NCI-H2171 treated with DMSO at 0.1 percent for 48 hours (cell line): Measurements from ENCODE around the gene RAB3GAP1.
A peak's percentile ranks its signal among the peaks of the same experiment; 100 is the strongest.
"Not testable (repeated sequence)": the region's sequence is repeated elsewhere in the genome, so short reads cannot be mapped to it uniquely, and the experiment has no call there.

Source experiments
- DNase-seq: peaks from one replicate; lab custom pipeline; 2025; lab: John Stamatoyannopoulos, UW

Gene RAB3GAP1

GRCh38 chr2:135052042-135052876 is at the start of gene RAB3GAP1:
TSS of gene RAB3GAP1 (plus strand) at chr2:135052292. CDS start at chr2:135052308, 16 bp downstream.
- DNase-seq: peak; percentile 87

GRCh38 chr2:135002836-135003235 is 49.3 kb upstream of the RAB3GAP1 start:
- DNase-seq: no peak

- DNase-seq: peak; percentile 68
Measured at GRCh38 chr2:135004005-135004746, 47.9 kb upstream of the RAB3GAP1 start.

GRCh38 chr2:135005753-135006152 is 46.3 kb upstream of the RAB3GAP1 start:
- no peak for DNase-seq

GRCh38 chr2:135009339-135009738 is 42.8 kb upstream of the RAB3GAP1 start:
- DNase-seq: no peak

- no peak for DNase-seq
Measured at GRCh38 chr2:135010200-135010942, 41.7 kb upstream of the RAB3GAP1 start.

- DNase-seq: no peak
Measured at GRCh38 chr2:135011633-135012032, 40.5 kb upstream of the RAB3GAP1 start.

GRCh38 chr2:135021618-135022017 is 30.5 kb upstream of the RAB3GAP1 start:
- DNase-seq: no peak

GRCh38 chr2:135022952-135023880 is 28.9 kb upstream of the RAB3GAP1 start:
- DNase-seq: no peak

- DNase-seq: no peak
Measured at GRCh38 chr2:135023886-135024485, 28.1 kb upstream of the RAB3GAP1 start.

- DNase-seq: no peak
Measured at GRCh38 chr2:135029481-135030134, 22.5 kb upstream of the RAB3GAP1 start.

GRCh38 chr2:135030826-135031225 is 21.3 kb upstream of the RAB3GAP1 start:
- DNase-seq: no peak

- DNase-seq: not testable (repeated sequence)
Measured at GRCh38 chr2:135033216-135033615, 18.9 kb upstream of the RAB3GAP1 start.

- DNase-seq: no peak
Measured at GRCh38 chr2:135037831-135038230, 14.3 kb upstream of the RAB3GAP1 start.

GRCh38 chr2:135043345-135043744 is 8.7 kb upstream of the RAB3GAP1 start:
- DNase-seq: no peak

GRCh38 chr2:135047300-135047699 is 4.8 kb upstream of the RAB3GAP1 start, which contains the start of gene MAP3K19:
TSS of gene MAP3K19 (minus strand) at chr2:135047447. CDS start at chr2:135024647, 22,800 bp downstream.
- DNase-seq: peak; percentile 10

- no peak for DNase-seq
Measured at GRCh38 chr2:135048122-135048521, 4.0 kb upstream of the RAB3GAP1 start.

GRCh38 chr2:135050132-135050531 is 2.0 kb upstream of the RAB3GAP1 start:
- no peak for DNase-seq

GRCh38 chr2:135050684-135051083 is 1.4 kb upstream of the RAB3GAP1 start:
- no peak for DNase-seq

- DNase-seq: no peak
Measured at GRCh38 chr2:135052997-135053474, 944 bp downstream of the RAB3GAP1 start.
